Astrocyte (in vitro differentiated cells and primary cell): Measurements from ENCODE around the gene EIF1AD. TPM values are rescaled to one million over a fixed set of nuclear protein-coding genes. Genes with fewer than 3 reads are reported as not detected.

ENCODE experiments used
- DNase-seq: peaks from one replicate; pipeline ENCODE4 v3.0.0-alpha.2; 2010; ENCODE audit warnings: low read depth
- FAIRE-seq: peaks from 2 replicates; lab custom pipeline; 2011; peaks lifted over from hg19 to GRCh38; lab: Jason Lieb, UNC
- H2AFZ ChIP-seq: 2 replicates; pipeline ENCODE4 v1.6.0; 2012; ENCODE audit warnings: low read depth, low read length, inconsistent platforms
- H3K27ac ChIP-seq: 2 replicates; pipeline ENCODE4 v1.5.1; 2011; ENCODE audit warnings: low read depth, low read length, inconsistent platforms
- H3K27me3 ChIP-seq: 2 replicates; pipeline ENCODE4 v1.6.0; 2011; ENCODE audit warnings: low read length, inconsistent platforms; ENCODE audit not compliant: insufficient read depth
- H3K36me3 ChIP-seq: 2 replicates; pipeline ENCODE4 v1.5.1; 2011; ENCODE audit warnings: low read length, inconsistent platforms; ENCODE audit not compliant: insufficient read depth
- H3K4me1 ChIP-seq: 2 replicates; pipeline ENCODE4 v1.5.1; 2011; ENCODE audit warnings: low read length, inconsistent platforms; ENCODE audit not compliant: insufficient read depth
- H3K4me2 ChIP-seq: 2 replicates; pipeline ENCODE4 v1.6.0; 2012; ENCODE audit warnings: low read length, inconsistent platforms
- H3K4me3 ChIP-seq: 2 replicates; pipeline ENCODE4 v1.5.1; 2011; ENCODE audit warnings: low read depth, mild to moderate bottlenecking, low read length, inconsistent platforms; ENCODE audit not compliant: insufficient read depth
- H3K79me2 ChIP-seq: 2 replicates; pipeline ENCODE4 v1.6.0; 2012; ENCODE audit warnings: mild to moderate bottlenecking, low read length, inconsistent platforms; ENCODE audit not compliant: insufficient read depth
- H3K9ac ChIP-seq: 2 replicates; pipeline ENCODE4 v1.6.0; 2012; ENCODE audit warnings: mild to moderate bottlenecking, low read length, inconsistent platforms
- H3K9me3 ChIP-seq: 2 replicates; pipeline ENCODE4 v1.5.1; 2012; ENCODE audit warnings: low read depth, mild to moderate bottlenecking, low read length, inconsistent platforms; ENCODE audit not compliant: insufficient read depth
- H4K20me1 ChIP-seq: 2 replicates; pipeline ENCODE4 v1.6.0; 2012; ENCODE audit warnings: low read length, inconsistent platforms; ENCODE audit not compliant: insufficient read depth
- H3K27ac Mint-ChIP-seq: one replicate; pipeline ENCODE4 v1.8.0; 2021; ENCODE audit warnings: mild to moderate bottlenecking, mixed read lengths; ENCODE audit not compliant: unreplicated experiment
- H3K27me3 Mint-ChIP-seq: one replicate; pipeline ENCODE4 v1.8.0; 2021; ENCODE audit warnings: low read depth, mixed read lengths; ENCODE audit not compliant: unreplicated experiment
- H3K36me3 Mint-ChIP-seq: one replicate; pipeline ENCODE4 v1.8.0; 2021; ENCODE audit warnings: low read depth, mixed read lengths; ENCODE audit not compliant: unreplicated experiment
- H3K4me1 Mint-ChIP-seq: one replicate; pipeline ENCODE4 v1.8.0; 2021; ENCODE audit warnings: low read depth, mixed read lengths; ENCODE audit not compliant: unreplicated experiment
- H3K4me3 Mint-ChIP-seq: one replicate; pipeline ENCODE4 v1.8.0; 2021; ENCODE audit warnings: mild to moderate bottlenecking, moderate library complexity, mixed read lengths; ENCODE audit not compliant: unreplicated experiment
- H3K9me3 Mint-ChIP-seq: one replicate; pipeline ENCODE4 v1.8.0; 2021; ENCODE audit warnings: mild to moderate bottlenecking, mixed read lengths; ENCODE audit not compliant: unreplicated experiment
- EZH2 ChIP-seq: IDR thresholded peaks from 2 replicates; pipeline ENCODE4 v1.6.1; 2012; ENCODE audit warnings: mild to moderate bottlenecking, low read length, inconsistent platforms; ENCODE audit not compliant: insufficient read depth
- total RNA-seq: library from RNA; stranded (reverse); gene quantifications from 2 replicates; pipeline ENCODE4 v1.2.1, GENCODE V29; 2021
- TF ChIP-seq, protein P1 (sequence below): IDR thresholded peaks from 2 replicates; pipeline ENCODE4 v1.5.1; 2011; ENCODE audit warnings: low read depth, mild to moderate bottlenecking, inconsistent platforms, low read length, moderate library complexity; ENCODE audit not compliant: insufficient read depth

The EIF1AD gene
- total RNA-seq, 1 donor from 2014 or later, result 42.7 TPM

- H3K79me2 ChIP-seq, result peaks cover 44% of the 10 kb centered on the region
- peaks cover 27% of the 10 kb centered on the region for H3K36me3 ChIP-seq
- Mint-ChIP-seq H3K36me3 (peaks cover 6% of the 10 kb centered on the region), H3K4me3 (peak overlapping the region; percentile 100), H3K9me3 (no peaks in the 10 kb centered on the region), H3K4me1 (peaks cover 20% of the 10 kb centered on the region), H3K27ac (peak overlapping the region; percentile 86), H3K27me3 (no peaks in the 10 kb centered on the region)
- H3K4me2 ChIP-seq, result peak overlapping the region; percentile 96
- H4K20me1 ChIP-seq, result peaks cover 24% of the 10 kb centered on the region
- peak overlapping the region; percentile 99 for H3K4me3 ChIP-seq
- H3K27ac ChIP-seq, result no peak overlapping the region
- H3K27me3 ChIP-seq, result no peaks in the 10 kb centered on the region
- no peak overlapping the region for H2AFZ ChIP-seq
- H3K4me1 ChIP-seq, result peaks cover 3% of the 10 kb centered on the region
- H3K9me3 ChIP-seq, result no peaks in the 10 kb centered on the region
- DNase-seq, result no peak
- TF ChIP-seq, protein P1, sequence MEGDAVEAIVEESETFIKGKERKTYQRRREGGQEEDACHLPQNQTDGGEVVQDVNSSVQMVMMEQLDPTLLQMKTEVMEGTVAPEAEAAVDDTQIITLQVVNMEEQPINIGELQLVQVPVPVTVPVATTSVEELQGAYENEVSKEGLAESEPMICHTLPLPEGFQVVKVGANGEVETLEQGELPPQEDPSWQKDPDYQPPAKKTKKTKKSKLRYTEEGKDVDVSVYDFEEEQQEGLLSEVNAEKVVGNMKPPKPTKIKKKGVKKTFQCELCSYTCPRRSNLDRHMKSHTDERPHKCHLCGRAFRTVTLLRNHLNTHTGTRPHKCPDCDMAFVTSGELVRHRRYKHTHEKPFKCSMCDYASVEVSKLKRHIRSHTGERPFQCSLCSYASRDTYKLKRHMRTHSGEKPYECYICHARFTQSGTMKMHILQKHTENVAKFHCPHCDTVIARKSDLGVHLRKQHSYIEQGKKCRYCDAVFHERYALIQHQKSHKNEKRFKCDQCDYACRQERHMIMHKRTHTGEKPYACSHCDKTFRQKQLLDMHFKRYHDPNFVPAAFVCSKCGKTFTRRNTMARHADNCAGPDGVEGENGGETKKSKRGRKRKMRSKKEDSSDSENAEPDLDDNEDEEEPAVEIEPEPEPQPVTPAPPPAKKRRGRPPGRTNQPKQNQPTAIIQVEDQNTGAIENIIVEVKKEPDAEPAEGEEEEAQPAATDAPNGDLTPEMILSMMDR, result no peak
- TF ChIP-seq EZH2, result no peak
- no peak for FAIRE-seq
- H3K9ac ChIP-seq, result peak overlapping the region; percentile 95
These were observed 1.3 kb upstream of the EIF1AD start for GRCh38 chr11:66003291-66003690.

DNA sequence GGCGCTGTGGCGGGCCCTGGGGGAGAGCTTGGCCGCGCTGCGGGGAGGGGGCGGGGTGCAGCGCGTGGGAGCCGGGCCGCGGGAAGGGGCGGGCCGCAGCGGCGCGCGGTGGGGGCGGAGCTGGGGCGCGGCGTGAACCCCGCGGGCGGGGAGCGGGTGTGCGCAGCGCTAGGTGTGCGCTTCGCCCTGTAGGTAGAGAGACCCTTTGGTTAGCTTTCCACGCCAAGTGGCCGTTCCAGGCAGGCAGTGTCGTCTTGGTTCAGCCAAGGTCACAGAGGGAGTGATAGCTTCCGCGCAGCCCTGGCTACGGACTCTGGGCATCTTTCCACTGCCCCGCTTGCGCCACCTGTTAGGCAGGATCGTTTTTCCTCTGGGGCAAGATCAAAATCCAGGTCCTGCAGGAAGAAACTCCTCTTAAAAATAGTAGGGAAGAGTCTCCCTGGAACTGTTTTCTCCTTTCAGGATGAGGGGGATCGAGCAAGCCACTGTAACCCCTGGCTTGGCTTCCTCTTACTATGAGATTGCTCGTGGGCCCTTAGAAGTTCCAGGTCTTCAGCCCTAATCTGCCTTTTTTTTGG is 780 bp upstream of the EIF1AD start:
- peaks cover 27% of the 10 kb centered on the region for H4K20me1 ChIP-seq
- Mint-ChIP-seq H3K27ac (peak overlapping the region; percentile 86), H3K9me3 (no peaks in the 10 kb centered on the region), H3K4me1 (peaks cover 20% of the 10 kb centered on the region), H3K4me3 (peak overlapping the region; percentile 100), H3K36me3 (peaks cover 9% of the 10 kb centered on the region), H3K27me3 (no peaks in the 10 kb centered on the region)
- FAIRE-seq, result no peak
- H3K4me1 ChIP-seq, result peaks cover 3% of the 10 kb centered on the region
- H3K9ac ChIP-seq, result peak overlapping the region; percentile 95
- peak overlapping the region; percentile 96 for H3K4me2 ChIP-seq
- H3K4me3 ChIP-seq, result peak overlapping the region; percentile 99
- H3K27me3 ChIP-seq, result no peaks in the 10 kb centered on the region
- peak; percentile 21 for DNase-seq
- no peaks in the 10 kb centered on the region for H3K9me3 ChIP-seq
- peaks cover 47% of the 10 kb centered on the region for H3K79me2 ChIP-seq
- peak overlapping the region; percentile 99 for H2AFZ ChIP-seq
- peak overlapping the region; percentile 91 for H3K27ac ChIP-seq
- TF ChIP-seq, protein P1, result no peak
- no peak for TF ChIP-seq EZH2
- peaks cover 31% of the 10 kb centered on the region for H3K36me3 ChIP-seq

DNA sequence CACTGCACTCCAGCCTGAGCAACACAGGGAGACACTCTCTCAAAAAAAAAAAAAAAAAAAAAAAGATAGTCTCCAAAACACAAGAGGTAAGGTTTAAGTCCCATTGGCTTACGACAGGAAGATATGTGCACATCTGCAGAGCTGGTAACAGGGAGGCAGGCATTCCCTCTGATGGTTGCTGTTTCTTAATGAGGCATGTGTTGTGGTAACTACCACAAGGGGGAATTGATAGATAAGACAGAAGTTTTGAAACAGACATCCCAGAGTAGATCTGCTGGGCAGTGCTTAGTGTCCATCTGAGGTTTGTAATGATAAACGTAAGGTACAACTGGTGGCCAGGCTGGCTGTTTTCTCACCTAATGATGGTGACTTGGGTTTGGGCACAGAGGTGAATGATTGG is 4.7 kb downstream of the EIF1AD start:
- Mint-ChIP-seq H3K36me3 (peaks cover 14% of the 10 kb centered on the region), H3K27ac (no peak overlapping the region), H3K9me3 (no peaks in the 10 kb centered on the region), H3K27me3 (no peaks in the 10 kb centered on the region), H3K4me3 (peak overlapping the region; percentile 40), H3K4me1 (peaks cover 10% of the 10 kb centered on the region)
- Histone ChIP-seq H2AFZ (no peak overlapping the region), H3K36me3 (peaks cover 27% of the 10 kb centered on the region), H3K79me2 (peaks cover 36% of the 10 kb centered on the region), H3K9me3 (no peaks in the 10 kb centered on the region), H3K4me1 (peaks cover 3% of the 10 kb centered on the region), H3K4me3 (no peak overlapping the region), H3K27me3 (no peaks in the 10 kb centered on the region), H3K27ac (no peak overlapping the region), H3K4me2 (no peak overlapping the region), H3K9ac (no peak overlapping the region), H4K20me1 (peaks cover 32% of the 10 kb centered on the region)
- DNase-seq, result no peak
- TF ChIP-seq EZH2, result no peak
- TF ChIP-seq, protein P1, result no peak
- no peak for FAIRE-seq
